ENCODE results near the gene LELP1. TPM values are rescaled to one million over a fixed set of nuclear protein-coding genes. Genes with fewer than 3 reads are reported as not detected.

Gene LELP1
- total RNA-seq, 1 experiment from 2014 or later, result not detected

DNA sequence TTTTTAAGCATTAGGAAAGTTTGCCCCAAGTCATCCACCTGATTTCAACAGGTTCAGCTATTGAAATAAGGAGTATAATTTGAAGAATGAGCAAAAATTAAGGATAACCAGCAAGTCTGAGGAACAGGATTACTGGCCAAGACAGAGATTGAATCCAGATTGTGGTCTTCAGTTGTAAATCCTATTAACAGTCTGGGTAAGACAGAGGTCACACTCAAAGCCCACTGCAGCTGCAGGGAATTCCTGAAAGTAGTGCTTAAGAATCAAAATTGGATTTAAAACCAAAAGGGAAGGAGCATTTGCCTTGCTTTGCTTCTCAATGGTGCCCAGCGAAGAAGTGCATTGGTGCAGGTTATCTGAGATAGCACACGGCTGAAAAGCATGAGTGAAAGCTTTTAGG is 49.8 kb downstream of the LELP1 start:
- Histone ChIP-seq H3K9ac (ENCODE audit: extremely low read depth, insufficient read length, low read length) (no peak overlapping the region), H3K4ac (ENCODE audit: low read depth, low read length) (no peak overlapping the region), H2AK5ac (ENCODE audit: insufficient read length, low read length) (no peak overlapping the region), H3K56ac (ENCODE audit: insufficient read length, low read depth, low read length) (no peak overlapping the region), H2BK5ac (ENCODE audit: insufficient read length, low read length) (no peak overlapping the region), H3K27me3 (ENCODE audit: insufficient read depth, low read length) (no peaks in the 10 kb centered on the region), H3K4me2 (ENCODE audit: insufficient read depth, insufficient read length, low read length) (no peak overlapping the region), H3K4me1 (ENCODE audit: insufficient read depth, low read length) (no peaks in the 10 kb centered on the region), H3K14ac (ENCODE audit: insufficient read depth, low read length) (no peak overlapping the region), H2BK12ac (ENCODE audit: insufficient read length, low read depth, low read length) (no peak overlapping the region), H4K91ac (ENCODE audit: insufficient read length, low read depth, low read length) (no peak overlapping the region), H2AFZ (ENCODE audit: low read length) (no peak overlapping the region), H3K23me2 (ENCODE audit: insufficient read length, low read depth, low read length, poor library complexity, severe bottlenecking) (no peaks in the 10 kb centered on the region), H3T11ph (ENCODE audit: low read length) (no peak overlapping the region), H2BK15ac (ENCODE audit: low read depth, low read length) (no peak overlapping the region), H4K8ac (replicated peaks; ENCODE audit: insufficient read length, low read depth, low read length) (no peak overlapping the region), H3K27ac (ENCODE audit: insufficient read length, low read depth, low read length) (no peak overlapping the region), H2BK20ac (ENCODE audit: low read depth, low read length, poor library complexity, severe bottlenecking) (no peak overlapping the region), H3K79me2 (ENCODE audit: insufficient read depth, low read length) (no peaks in the 10 kb centered on the region), H2BK120ac (ENCODE audit: low read depth, low read length, poor library complexity, severe bottlenecking) (no peak overlapping the region), H4K20me1 (ENCODE audit: control insufficient read depth, insufficient read depth, insufficient read length) (no peaks in the 10 kb centered on the region), H3K79me1 (ENCODE audit: insufficient read depth, low read depth, low read length, poor library complexity, severe bottlenecking) (no peaks in the 10 kb centered on the region), H4K5ac (ENCODE audit: insufficient read length, low read depth, low read length) (no peak overlapping the region), H3K23ac (ENCODE audit: insufficient read length, low read depth, low read length) (no peak overlapping the region), H3K18ac (ENCODE audit: insufficient read length, low read depth, low read length) (no peak overlapping the region), H3K9me3 (ENCODE audit: control insufficient read depth, low read depth, low read length) (no peaks in the 10 kb centered on the region)
- Mint-ChIP-seq H3K9me3 (peaks cover 0 to 3% of the 10 kb centered on the region in 2 experiments; a peak in 1 of 5 replicates), H3K27ac (no peak overlapping the region), H3K36me3 (ENCODE audit: insufficient read depth in 1 of 3, low read depth in 3 of 3) (no peaks in the 10 kb centered on the region), H3K4me3 (no peak overlapping the region), H3K27me3 (ENCODE audit: low read depth) (peaks cover 18% of the 10 kb centered on the region), H3K4me1 (no peaks in the 10 kb centered on the region)
- TF ChIP-seq, protein P1, sequence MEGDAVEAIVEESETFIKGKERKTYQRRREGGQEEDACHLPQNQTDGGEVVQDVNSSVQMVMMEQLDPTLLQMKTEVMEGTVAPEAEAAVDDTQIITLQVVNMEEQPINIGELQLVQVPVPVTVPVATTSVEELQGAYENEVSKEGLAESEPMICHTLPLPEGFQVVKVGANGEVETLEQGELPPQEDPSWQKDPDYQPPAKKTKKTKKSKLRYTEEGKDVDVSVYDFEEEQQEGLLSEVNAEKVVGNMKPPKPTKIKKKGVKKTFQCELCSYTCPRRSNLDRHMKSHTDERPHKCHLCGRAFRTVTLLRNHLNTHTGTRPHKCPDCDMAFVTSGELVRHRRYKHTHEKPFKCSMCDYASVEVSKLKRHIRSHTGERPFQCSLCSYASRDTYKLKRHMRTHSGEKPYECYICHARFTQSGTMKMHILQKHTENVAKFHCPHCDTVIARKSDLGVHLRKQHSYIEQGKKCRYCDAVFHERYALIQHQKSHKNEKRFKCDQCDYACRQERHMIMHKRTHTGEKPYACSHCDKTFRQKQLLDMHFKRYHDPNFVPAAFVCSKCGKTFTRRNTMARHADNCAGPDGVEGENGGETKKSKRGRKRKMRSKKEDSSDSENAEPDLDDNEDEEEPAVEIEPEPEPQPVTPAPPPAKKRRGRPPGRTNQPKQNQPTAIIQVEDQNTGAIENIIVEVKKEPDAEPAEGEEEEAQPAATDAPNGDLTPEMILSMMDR (conservative IDR thresholded peaks at IDR 0.05), result no peak
- no peak for DNase-seq
- WGBS (ENCODE audit: extremely low coverage, insufficient read length, low lambda C conversion rate), result no CpG with 5 or more reads among the region's 2 CpGs

Data from H9 (cell line).